Germinal center (tissue), 1 donor: ENCODE results near the gene RNLS.
"Not testable (repeated sequence)": the region's sequence is repeated elsewhere in the genome, so short reads cannot be mapped to it uniquely, and the experiment has no call there.

Experiments
- DNase-seq: peaks from one replicate; pipeline ENCODE4 v3.0.0; 2012; ENCODE audit warnings: mixed read lengths, low spot score

The RNLS gene

DNA sequence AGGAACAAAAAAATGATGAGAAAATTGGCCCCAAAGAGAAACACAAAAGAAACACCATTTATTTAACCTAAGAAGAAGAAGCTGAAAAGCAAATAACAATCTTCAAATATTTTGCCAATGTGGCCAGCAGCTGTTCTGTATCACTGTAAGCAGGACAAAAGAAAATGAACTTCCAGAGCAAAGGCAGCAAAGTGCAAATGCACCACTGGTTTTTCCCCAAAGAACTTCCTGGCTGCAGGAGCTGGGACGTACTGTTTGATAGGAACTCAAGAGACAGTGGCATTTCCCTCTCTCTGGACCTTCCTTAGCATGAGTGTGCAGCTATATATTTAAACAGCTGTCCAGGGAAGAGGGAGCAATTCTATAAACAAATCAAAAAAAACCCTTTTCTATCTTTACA lies 60.4 kb downstream of the RNLS start:
- no peak for DNase-seq

DNA sequence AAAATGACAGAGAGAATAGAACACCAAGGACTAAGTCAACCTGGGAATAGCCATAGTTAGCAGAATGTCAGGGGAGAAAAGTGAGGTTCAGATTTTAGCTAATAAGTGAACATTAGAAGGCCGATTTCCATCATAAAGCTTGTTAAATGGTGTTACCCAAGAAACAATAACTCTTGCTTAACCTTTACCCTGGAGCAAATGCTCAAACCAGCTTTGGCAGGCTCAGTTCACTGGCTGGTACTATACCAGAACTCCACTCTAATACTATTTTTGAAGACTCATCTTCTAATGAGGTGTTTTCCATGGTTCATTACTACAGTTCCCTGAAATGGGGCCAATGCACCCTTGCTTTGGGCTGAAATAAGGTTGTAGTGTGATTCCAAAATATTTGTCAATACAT lies 61.3 kb downstream of the RNLS start:
- no peak for DNase-seq

DNA sequence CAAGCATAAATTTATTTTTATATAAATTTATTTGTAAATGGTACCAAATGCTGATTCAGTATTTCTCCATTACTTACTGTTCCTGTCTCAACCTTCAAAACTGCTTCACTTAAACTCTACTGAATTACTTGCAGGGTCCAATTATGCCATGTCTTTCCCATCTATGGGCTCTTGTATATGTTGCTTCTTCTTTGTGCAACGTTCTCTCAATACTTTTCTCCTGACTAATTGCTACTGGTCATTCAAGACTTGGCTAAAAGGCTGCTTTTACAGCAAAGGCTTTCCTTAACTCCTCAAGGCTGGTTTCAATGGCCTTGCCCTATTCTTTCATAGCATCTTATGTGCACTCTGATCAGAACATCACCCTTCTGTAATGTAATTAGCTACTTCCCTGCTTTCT lies 67.9 kb downstream of the RNLS start:
- no peak for DNase-seq

DNA sequence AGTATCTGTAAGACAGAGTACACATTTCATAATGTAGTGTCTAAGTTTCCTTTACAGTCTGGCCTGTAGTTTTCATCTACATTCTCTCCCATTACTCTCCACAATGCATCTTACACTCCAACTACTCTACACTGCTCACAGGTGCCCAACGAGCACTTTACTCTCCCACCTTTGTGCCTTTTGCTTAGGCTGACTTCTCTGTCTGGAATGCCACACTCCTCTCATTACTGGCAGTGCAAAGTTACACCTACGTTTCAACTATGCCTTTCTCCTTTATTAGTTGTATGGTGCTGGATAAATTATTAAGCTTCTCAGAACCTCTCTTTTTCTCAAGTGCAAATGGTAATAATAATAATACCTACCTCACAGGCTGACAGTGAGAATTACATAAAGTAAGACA lies 70.5 kb downstream of the RNLS start:
- no peak for DNase-seq

DNA sequence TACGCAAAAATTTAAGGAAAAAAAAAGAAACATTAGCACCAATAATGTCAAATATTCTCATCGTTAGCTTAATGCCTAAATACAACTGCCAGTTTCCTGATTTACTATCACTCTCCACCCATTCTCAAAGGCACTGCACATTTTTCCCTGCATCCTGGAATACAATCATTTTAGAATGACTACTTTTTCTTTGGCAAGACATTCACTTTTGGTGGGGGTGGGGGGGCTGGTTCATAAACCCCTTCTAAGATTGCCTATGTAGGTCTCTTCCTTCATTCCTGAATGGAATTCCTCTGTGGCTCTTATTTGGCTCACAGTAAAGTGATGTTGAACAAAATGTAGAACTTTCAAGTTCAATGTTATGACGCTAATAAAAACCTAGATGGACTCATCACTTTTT lies 74.3 kb downstream of the RNLS start:
- no peak for DNase-seq

DNA sequence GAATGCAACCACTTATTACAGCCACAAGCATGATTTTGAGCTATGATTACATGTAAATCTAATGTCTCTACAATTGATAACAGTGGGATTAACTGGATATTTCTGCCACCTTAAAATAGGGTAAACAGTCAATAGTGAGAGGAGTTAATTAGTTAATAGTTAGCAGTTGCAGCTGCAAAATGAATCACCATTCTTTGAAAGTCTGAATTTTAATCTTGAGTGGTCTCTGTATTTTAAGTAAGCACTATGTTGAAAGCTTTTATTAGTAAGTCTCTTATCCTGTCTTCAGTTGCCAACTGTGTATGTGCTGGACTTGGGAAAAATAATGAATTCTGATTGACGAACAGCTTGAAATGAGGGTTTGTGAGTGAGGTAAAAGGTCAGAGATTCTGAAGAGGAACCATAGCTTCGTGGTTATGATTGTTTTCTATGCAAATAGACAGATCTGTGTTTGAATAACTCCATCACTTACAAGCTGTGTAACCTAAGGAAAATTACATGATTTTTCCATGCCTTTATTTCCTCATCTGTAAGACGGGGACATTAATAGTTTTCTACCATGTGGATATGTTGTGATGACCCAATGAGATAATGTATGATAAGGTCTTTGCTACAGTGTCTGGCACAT lies 75.2 kb downstream of the RNLS start:
- no peak for DNase-seq

DNA sequence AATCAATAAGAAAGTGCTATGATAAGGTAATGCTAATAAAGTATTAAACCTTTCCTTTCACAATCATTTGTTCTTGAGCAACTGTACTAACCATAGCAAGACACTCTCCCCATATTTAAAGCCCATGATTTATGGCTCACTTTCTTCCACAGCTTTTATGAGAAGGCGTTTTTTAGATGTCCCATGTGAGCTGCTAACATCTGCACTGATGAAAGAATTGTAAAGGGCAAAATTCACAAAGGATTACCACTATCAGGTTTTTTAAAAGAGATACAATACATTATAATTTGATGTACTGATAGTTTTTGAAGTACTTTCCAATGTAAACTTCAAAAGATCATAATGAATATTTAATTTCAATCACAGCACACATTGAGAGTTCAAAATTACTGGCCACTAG lies 75.7 kb downstream of the RNLS start:
- DNase-seq: no peak

DNA sequence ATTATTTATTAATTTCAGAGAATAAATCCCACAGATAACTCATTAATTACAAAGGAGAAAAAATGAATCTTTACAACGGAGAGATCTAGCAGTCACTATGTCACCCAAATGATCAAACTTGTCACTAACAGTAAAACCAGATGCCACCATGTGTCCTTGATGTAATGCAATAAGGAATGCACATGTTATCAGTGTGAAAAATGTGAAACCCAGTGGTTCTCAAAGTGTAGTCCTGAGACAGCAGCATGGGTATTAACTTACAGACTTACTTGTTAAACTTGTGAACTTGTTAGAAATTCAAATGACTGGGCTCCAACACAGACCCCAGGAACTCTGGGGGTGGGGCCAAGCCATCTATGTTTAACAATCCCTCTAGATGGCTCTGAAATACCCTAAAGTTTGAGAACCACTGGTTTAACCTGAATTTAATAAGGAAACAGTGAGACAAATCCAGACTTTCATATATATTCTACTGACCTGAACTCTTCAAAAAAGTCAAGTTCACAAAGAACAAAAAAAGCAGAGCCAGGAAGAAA lies 77.4 kb downstream of the RNLS start:
- DNase-seq: no peak

DNA sequence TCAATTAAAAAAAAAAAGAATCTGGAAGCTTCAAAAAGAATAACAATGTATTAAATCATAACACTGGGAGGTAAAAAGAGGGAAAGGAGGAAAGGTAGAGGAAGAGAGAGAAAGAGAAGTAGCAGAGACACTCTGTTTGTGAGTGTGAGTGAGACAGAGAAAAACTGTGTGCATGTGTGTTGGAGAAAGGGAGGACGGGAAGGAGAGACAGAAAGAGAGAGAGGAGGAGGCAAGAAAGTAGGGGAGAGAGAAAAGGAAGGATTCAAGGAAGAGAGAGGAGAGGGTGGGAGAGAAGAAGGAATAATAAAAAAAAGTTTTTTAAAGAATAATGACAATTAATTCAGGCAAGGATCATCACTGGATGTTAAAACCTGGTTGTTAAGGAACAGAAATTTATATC lies 77.9 kb downstream of the RNLS start:
- DNase-seq: no peak

DNA sequence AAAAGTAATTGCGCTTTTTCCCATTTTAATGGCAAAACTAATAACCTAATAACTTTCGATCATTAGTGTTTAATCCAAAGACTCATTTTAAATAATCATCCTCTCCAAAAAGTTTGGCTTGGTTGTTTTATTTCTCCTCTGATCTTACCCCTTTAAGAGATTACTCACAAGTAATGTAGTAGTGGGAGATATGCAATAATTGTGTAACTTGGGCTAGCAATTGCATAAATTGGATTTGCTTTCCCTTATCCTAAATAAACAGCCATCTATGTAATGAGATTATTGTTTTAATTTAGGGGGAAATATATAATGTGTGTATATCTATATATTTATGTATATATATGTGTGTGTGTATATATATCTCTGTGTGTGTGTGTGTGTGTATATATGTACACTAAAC lies 82.5 kb downstream of the RNLS start:
- DNase-seq: no peak

DNA sequence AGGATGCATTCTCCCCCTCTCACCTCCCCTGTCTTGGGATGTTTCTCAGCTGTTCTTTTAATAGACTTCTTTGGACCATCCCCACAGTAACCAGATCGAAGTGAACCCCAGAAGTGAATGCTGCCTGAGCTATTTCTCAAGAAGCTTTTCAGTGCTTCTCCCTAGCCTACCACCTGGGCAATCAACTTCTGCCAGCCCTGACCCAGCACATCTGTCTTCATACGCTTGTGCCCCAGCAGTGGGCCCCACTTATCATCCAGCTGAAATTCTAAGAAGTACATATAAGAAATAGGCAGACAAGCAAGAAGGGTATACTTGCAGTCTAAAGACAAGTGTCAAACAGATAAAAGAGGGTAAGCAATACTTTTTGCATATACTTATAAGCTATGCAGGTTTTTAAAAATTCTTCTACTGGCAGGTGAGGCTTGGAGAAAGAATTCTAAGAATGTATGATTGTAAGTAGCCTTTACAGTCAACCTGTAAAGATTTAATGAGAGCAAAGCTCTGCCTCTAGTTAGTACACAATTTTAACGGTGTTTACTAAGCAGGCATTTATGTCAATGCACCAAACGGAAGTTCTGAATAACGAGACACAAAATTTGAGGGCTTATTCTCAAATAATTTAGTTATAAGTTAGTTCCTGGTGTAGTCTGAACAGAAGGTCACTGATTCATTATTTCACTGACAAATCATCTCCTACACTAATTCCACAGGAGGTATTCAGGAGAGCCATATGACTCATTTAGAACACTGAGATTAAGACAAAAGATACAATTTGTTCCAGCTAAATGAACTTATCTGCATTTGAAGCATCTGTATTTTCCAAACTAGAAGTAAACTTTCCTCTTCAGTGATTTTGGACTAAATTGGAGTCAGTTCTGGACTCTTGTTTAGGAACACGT lies 83.3 kb downstream of the RNLS start:
- no peak for DNase-seq

DNA sequence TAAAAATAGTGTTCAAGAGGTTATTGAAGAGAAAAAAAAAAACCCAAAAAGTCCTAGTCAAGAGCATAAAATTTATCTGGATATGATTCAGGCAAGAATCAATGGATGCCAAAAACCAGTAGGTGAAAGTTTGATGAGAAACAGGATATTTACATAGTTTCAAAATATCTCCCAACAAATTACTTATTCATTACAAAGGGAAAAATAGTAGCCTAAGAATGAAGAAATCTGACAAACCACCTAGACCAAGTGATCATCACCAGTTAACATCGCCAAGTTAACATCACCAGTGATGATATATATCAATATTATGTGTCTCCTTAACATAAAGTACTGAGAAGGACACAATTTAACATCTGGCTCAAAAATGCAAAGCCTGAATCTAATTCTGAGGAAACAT lies 85.2 kb downstream of the RNLS start:
- DNase-seq: no peak

DNA sequence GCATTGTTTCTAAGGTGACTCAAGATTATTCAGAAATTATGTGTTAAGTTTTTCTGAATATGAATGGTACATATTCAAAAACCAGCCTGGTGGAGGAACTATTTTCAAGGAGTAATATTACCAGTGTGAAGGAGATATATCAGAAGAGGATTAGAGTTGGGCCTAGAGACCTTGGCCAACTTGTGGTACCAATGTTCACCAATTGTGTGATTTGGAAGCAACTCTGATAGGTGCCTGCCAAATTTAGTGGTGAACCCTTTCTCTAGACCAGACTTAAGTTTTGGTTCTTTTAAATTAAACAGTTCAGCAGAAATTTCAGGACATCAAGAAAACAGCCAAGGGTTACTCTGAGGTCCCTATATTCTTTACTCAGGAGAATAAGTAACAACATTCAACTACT lies 88.6 kb downstream of the RNLS start:
- DNase-seq: no peak

DNA sequence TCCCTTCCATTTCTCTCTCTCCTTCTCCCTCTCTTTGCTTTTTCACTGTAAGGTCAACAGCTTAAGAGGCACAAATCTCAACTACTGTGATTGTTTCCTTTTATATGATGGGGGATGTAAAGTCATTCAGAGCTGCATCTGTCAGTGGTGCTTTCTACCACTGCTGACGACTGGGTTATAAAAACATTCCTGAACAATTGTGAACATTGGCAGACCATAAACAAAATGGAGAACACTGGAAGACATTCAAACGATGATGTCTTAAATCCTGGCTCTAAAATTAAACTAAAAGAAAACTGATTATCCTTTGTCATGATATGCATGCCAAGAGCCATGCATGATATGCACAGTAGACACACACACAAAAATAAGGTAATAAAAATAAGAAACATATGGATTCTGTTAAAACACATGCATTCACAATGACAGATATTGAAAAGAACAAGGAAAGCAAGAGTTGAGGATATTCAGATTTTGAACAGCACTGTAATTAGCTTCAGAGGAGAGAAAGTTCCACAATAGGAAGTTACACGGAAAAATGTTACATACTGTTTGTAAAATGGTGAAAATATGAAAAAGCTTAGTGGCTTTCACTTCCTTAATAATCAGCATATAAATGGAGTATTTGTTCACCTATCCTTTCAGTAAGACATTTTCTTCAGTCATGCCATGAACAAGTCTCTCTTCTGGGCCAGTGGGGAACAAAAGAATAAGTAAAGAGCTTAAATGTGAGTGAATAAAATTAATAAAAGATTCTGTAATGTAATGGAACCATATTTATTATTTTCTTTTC lies 89.2 kb downstream of the RNLS start:
- DNase-seq: no peak

DNA sequence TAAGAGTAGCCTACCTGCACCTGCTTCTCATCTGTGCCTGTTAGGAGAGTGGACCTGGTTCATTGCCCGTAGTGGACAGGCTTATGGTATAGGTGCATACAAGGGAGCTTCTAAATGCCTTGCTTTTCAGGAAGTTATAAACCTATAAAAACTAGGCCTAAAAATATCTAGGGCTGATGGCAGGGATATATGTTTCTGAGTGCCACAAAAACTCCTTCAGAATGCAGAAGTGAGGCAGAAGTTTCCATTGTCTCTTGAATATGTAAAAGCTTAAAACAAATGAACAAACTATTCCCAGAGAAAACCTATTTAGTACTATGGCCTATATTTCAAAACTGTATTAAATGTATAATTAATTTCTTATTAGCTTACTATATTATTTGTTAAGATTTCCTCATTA lies 91.8 kb downstream of the RNLS start:
- no peak for DNase-seq

DNA sequence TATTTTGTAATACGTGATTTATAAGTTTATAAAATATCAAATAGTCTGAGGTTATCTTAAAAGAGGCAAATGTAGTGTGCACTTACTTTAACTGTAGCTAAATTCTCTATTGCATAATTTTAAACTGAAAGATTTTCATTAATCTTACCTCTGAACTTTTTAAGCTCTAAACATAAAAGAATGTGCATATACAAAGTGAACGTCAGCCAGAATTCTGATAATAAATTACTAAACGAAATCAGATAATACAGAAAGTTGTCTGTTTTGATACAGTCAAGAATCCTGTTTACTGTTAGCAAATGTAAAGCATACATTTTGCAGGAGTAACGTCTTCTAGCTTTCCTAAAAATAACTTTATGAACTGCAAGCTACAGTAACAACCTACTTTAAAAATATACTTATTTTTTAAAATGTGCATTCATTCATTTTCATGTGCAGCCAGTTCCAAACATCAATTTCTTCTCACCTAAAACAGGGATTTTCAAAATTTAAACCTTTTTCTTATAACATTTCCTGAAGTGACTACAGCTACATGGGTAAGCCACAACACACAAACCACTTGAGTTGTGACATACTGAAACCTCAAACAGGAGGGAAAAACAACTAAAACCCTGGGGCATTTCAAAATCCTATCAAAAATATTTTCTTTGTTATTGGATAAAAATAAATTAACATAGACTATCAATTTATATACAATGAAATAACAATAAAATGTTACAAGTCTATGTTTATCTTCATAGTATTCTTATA lies 92.7 kb downstream of the RNLS start:
- DNase-seq: no peak

DNA sequence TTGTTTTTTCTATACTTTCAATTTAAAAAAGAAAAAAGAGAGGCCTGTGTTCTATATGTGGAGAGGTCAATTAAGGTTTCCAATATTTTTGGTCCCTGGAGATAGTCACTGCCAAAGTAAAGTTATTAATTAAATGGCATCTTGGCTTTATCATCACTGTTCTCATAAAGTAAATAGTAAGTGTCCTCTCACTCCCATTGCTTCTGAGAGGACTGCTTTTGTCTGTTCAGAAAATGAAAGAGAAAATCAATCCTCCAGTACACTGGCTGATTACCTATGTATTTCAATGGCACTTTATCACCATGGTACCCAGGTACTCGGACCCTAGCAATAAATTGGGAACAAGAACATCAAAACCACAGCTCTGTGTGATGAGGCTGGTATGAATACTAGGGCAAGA lies 94.0 kb downstream of the RNLS start:
- DNase-seq: no peak

DNA sequence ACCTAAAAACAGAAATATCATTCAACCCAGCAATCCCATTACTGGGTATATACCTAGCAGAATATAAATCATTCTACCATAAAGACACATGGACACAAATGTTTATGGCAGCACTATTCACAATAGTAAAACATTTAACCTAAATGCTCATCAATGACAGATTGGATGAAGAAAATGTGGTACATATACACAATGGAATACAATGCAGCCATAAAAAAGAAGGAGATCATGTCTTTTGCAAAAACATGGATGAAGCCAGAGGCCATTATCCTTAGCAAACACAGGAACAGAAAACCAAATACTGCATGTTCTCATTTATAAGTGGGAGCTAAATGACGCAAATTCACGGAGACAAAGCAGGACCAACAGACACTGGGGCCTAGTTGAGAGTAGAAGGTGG lies 96.3 kb downstream of the RNLS start:
- not testable (repeated sequence) for DNase-seq

DNA sequence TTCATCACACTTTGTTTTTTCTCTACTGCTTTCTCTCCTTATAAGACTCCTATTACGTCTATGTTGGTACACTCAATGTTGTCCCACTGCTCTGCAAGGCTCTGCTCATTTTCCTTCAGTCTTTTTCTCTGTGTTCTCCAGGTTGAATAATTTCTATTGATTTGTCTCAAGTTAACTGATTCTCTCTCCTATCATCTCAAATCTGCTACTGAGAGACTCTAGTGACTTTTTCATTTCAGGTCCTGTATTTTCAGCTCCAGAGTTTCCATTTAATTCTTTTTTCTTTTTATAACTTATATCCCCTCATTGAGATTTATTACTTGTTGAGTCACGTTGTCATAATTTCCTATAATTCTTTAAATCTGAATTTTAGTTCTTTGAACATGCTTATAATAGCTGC lies 100.9 kb downstream of the RNLS start:
- DNase-seq: no peak

DNA sequence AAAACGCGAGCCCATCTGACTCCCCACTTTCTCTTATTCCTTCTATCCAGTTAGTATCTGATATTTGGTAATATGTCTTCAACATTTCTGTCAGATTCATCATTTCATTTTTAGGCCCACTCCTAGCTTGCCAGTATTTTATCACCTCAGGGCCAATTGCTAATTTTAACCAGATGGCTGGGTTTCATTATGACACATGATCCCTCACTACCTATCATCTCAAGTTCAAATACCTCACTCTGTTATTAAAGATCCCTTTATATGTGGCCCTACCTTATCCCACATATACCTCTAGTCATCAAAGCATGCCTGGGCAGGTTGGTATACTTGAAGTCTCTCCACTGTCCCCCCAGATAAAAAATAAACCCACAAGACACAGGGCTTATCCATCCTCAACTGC lies 104.9 kb downstream of the RNLS start:
- DNase-seq: no peak

DNA sequence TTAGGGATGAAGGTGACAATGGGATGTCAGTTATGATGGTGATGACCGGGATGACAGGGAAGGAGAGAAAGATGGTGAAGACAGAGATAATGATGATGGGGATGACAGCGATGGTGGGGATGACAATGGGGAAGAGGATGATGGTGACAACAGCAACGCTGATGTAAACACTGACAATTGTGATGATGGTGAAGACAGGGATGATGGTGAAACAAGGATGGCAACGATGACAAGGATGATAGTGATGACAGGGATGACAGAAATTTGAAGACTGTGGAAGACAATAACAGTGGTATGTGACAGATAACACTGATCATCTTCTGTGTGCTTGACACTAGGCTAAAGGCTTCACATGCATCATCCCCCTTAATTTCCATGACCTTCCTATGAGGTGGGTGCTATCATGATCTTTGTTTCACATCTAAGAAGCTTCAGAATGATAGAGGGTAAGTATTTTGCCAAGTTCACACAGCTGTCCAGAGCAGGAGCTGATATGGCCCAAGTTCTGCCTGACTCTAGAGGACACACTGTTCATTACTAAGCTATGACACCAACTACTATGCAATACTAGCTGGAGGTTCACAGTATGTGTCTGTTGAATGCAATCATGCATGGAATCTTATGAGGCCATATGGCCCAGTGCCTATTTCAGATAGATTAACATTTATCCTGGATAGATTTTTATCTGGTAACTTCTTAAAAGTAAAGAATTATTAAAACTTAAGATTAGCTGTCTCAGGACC lies 105.6 kb downstream of the RNLS start:
- no peak for DNase-seq
